HepG2 (cell line): ENCODE data around the gene SNX3. TPM values are rescaled to one million over a fixed set of nuclear protein-coding genes. Genes with fewer than 3 reads are reported as not detected.
A peak's percentile ranks its signal among the peaks of the same experiment; 100 is the strongest.

Source experiments
- MAFG ChIP-seq: sonication (generic); formaldehyde crosslinking; IDR thresholded peaks from 2 replicates; pipeline ENCODE4 v1.5.1; 2020; ENCODE audit warnings: mild to moderate bottlenecking, missing genetic modification reagents
- NFYB ChIP-seq: sonication (generic); formaldehyde crosslinking; IDR thresholded peaks from 2 replicates; pipeline ENCODE4 v1.4.0; 2020; ENCODE audit warnings: missing genetic modification reagents
- PRDM15 ChIP-seq: sonication (generic); formaldehyde crosslinking; IDR thresholded peaks from 2 replicates; pipeline ENCODE4 v1.4.0; 2020; ENCODE audit warnings: missing genetic modification reagents
- SCMH1 ChIP-seq: sonication (generic); formaldehyde crosslinking; IDR thresholded peaks from 2 replicates; pipeline ENCODE4 v1.9.0; 2021; ENCODE audit warnings: missing genetic modification reagents, mild to moderate bottlenecking, borderline replicate concordance
- SOX13 ChIP-seq, 3 experiments: fragments of 450-650 bp in 1 of 3; sonication (generic) in 1 of 3; formaldehyde crosslinking in 1 of 3; IDR thresholded peaks in 2 of 3; conservative IDR thresholded peaks in 1 of 3; 2 replicates each; pipeline versions ENCODE4 v1.5.0 to v1.6.1; 2016 to 2020; ENCODE audit warnings: antibody characterized with exemption in 1 of 3, mild to moderate bottlenecking in 1 of 3, missing compliant biosample characterization in 1 of 3, missing genetic modification reagents in 1 of 3, moderate library complexity in 1 of 3
- TEAD2 ChIP-seq: sonication (generic); formaldehyde crosslinking; IDR thresholded peaks from 2 replicates; pipeline ENCODE4 v1.9.0; 2021; ENCODE audit warnings: missing genetic modification reagents
- TEAD3 ChIP-seq: optimal IDR thresholded peaks from 2 replicates; pipeline ENCODE3; 2016; ENCODE audit warnings: borderline replicate concordance
- ZBTB3 ChIP-seq: sonication (generic); formaldehyde crosslinking; IDR thresholded peaks from 2 replicates; pipeline ENCODE4 v1.4.0; 2020; ENCODE audit warnings: low read depth, mild to moderate bottlenecking, moderate library complexity, missing genetic modification reagents, borderline replicate concordance
- ZNF205 ChIP-seq: IDR thresholded peaks from 2 replicates; pipeline ENCODE4 v1.6.1; 2018; ENCODE audit warnings: missing biosample characterization, missing genetic modification reagents
- ZNF414 ChIP-seq: sonication (generic); formaldehyde crosslinking; IDR thresholded peaks from 2 replicates; pipeline ENCODE4 v1.5.0; 2020; ENCODE audit warnings: missing genetic modification reagents
- ZNF646 ChIP-seq: sonication (generic); formaldehyde crosslinking; IDR thresholded peaks from 2 replicates; pipeline ENCODE4 v1.9.0; 2021; ENCODE audit warnings: mild to moderate bottlenecking, missing genetic modification reagents
- ZSCAN12 ChIP-seq: sonication (generic); formaldehyde crosslinking; IDR thresholded peaks from 2 replicates; pipeline ENCODE4 v1.9.0; 2021; ENCODE audit warnings: mild to moderate bottlenecking, missing genetic modification reagents
- ZSCAN22 ChIP-seq: sonication (generic); formaldehyde crosslinking; IDR thresholded peaks from 2 replicates; pipeline ENCODE4 v1.4.0; 2020; ENCODE audit warnings: mild to moderate bottlenecking, missing genetic modification reagents
- polyA plus RNA-seq, 8 experiments: library from polyadenylated mRNA; depleted of rRNA in 3 of 8; stranded (reverse) in 7 of 8; unstranded in 1 of 8; fragments of >200 nt; fragmentation: Illumina TruSeq in 4 of 8; extraction: Trizol in 4 of 8; gene quantifications; 2 replicates each; pipeline versions ENCODE4 v1.2.1 to v1.2.3, GENCODE V29; 2011 to 2016; ENCODE audit warnings: low read depth in 4 of 8, missing spikeins in 1 of 8, mixed read lengths in 1 of 8; ENCODE audit not compliant: insufficient read depth in 1 of 8
- total RNA-seq, 5 experiments: library from RNA; depleted of rRNA; stranded (reverse); fragments of >200 nt; fragmentation: Illumina TruSeq; extraction: Trizol; gene quantifications; 2 replicates each; pipeline ENCODE4 v1.2.3, GENCODE V29; 2016; ENCODE audit warnings: low read depth in 1 of 5
- TF ChIP-seq, protein P1 (sequence below): sonication (generic); formaldehyde crosslinking; conservative IDR thresholded peaks from 2 replicates; pipeline ENCODE4 v1.4.0; 2020; ENCODE audit warnings: missing genetic modification reagents

Gene SNX3
- total and polyA plus RNA-seq, 2 of the 13 experiments (the other 11 are each of a cell fraction or from before 2014, with no cell fraction given): 84.9 to 226 TPM

GRCh38 chr6:108175592-108176279 lies 85.1 kb downstream of the SNX3 start (continued):
- TF ChIP-seq ZNF646 (CRISPR knock-in tag): peak; percentile 40; the same call in 1 of the 2 replicates
- TF ChIP-seq ZBTB3 (CRISPR knock-in tag): no peak
- no peak for TF ChIP-seq MAFG
- TF ChIP-seq PRDM15: no peak
- no peak for TF ChIP-seq TEAD3 (CRISPR knock-in tag)
- TF ChIP-seq ZNF205 (CRISPR knock-in tag): no peak
- no peak for TF ChIP-seq NFYB (CRISPR knock-in tag)
- TF ChIP-seq, protein P1, sequence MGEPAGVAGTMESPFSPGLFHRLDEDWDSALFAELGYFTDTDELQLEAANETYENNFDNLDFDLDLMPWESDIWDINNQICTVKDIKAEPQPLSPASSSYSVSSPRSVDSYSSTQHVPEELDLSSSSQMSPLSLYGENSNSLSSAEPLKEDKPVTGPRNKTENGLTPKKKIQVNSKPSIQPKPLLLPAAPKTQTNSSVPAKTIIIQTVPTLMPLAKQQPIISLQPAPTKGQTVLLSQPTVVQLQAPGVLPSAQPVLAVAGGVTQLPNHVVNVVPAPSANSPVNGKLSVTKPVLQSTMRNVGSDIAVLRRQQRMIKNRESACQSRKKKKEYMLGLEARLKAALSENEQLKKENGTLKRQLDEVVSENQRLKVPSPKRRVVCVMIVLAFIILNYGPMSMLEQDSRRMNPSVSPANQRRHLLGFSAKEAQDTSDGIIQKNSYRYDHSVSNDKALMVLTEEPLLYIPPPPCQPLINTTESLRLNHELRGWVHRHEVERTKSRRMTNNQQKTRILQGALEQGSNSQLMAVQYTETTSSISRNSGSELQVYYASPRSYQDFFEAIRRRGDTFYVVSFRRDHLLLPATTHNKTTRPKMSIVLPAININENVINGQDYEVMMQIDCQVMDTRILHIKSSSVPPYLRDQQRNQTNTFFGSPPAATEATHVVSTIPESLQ (CRISPR knock-in tag): no peak
- no peak for TF ChIP-seq SOX13 (IDR thresholded peaks at IDR 0.05)
- TF ChIP-seq SOX13 (CRISPR knock-in tag; conservative IDR thresholded peaks at IDR 0.05 in 1 of 2, IDR thresholded peaks at IDR 0.05 in 1 of 2): no peak
- no peak for TF ChIP-seq TEAD2 (CRISPR knock-in tag)
- TF ChIP-seq ZSCAN12: no peak
- no peak for TF ChIP-seq SCMH1
- TF ChIP-seq ZSCAN22 (CRISPR knock-in tag): no peak
- no peak for TF ChIP-seq ZNF414 (CRISPR knock-in tag)
